Stimulated activated CD4-positive, alpha-beta T cell treated with anti-CD3 and anti-CD28 coated beads, Interleukin-12 subunit alpha, Interleukin-12 subunit beta, amount 100 ng/mL, for 48 hours (primary cell): ENCODE data around the gene C20orf204.
A peak's percentile ranks its signal among the peaks of the same experiment; 100 is the strongest.
"Not testable (repeated sequence)": the region's sequence is repeated elsewhere in the genome, so short reads cannot be mapped to it uniquely, and the experiment has no call there.

ENCODE experiments used
- DNase-seq, 3 donors: peaks; one replicate each; pipeline ENCODE4 v3.0.0-alpha.2; 2020; ENCODE audit warnings: low read depth in 2 of 3, low spot score in 1 of 3

C20orf204 gene

GRCh38 chr20:64082126-64082731 lies 46.2 kb downstream of the C20orf204 start:
- no peak for DNase-seq

DNA sequence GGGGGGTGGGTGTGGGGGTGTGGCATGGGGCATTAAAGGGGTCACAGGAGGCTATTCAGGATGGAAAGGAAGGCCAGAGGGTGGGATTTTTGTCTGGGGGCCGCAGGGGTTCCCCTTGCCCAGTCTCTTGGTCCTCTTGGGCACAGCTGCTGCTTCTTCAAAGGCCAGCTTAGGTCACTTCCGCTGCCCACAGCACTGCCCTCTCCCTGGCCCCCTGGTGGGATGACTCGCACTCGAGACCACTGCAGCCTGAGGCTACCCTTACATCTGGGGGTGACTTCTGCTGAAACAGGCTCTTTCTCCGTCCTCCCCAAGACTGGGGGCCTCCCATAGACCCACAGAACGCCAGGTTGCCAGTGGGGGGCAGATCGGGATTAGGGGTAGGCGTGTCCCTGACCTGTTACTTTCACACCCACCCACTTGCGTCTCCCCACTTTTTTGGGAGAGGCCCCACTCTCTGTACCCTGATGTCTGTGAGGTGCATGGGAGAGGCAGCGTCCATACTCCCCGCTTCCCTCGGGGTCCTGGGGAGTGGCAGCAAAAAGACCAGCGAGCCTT lies 46.9 kb downstream of the C20orf204 start:
- DNase-seq, result no peak

GRCh38 chr20:64083378-64083803 lies 47.4 kb downstream of the C20orf204 start:
- DNase-seq, result peak; percentile 36 to 70 (median 60)

GRCh38 chr20:64083804-64084684 lies 48.1 kb downstream of the C20orf204 start, which contains the start of gene LKAAEAR1:
Gene LKAAEAR1 (minus strand): TSS chr20:64084398. CDS start chr20:64084219, 179 bp downstream.
- no peak for DNase-seq

DNA sequence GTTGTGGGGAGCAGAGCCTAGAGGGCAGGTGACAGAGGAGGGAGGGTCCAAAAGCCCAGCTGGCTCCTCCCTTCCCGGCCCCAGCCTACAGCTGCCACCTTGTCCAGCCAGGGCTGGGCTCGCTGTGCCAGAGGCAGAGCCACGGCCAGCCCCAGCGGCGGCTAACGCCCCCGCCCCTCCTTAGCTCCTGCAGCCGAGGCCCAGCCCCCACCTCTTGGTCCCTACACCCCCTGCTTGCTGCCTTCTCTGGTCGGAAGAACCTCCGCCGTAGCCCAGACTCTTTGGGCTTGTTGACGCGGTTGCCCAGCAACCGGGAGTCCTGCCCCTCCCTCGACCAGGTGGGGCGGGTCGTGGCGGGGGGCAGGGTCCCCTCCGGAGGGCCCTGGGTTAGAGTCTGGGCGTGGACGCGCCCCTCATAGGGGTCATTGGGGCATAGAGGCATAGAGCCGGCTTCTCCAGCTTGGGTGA lies 48.7 kb downstream of the C20orf204 start:
- DNase-seq, result no peak

DNA sequence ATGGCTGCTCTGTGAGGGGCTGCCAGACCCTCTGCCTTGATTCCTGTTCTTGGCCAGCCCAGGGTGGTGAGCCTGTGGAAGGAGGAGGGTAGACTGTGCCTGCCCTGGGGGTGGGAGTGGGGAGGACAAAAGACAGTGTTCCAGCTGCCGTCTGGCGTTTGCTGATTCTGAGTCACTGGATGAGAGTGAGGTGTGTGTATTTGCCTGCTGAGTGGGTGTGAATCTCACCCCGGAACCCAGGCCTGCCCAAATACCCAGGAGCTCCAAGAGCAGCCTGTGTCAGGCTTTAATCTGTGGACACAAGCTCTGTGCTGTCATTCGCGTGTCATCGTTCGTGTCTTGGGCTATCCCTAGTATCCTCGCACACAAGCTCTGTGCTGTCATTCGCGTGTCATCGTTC lies 50.8 kb downstream of the C20orf204 start:
- no peak for DNase-seq

GRCh38 chr20:64087226-64087825 lies 51.3 kb downstream of the C20orf204 start:
- DNase-seq, result not testable (repeated sequence)

DNA sequence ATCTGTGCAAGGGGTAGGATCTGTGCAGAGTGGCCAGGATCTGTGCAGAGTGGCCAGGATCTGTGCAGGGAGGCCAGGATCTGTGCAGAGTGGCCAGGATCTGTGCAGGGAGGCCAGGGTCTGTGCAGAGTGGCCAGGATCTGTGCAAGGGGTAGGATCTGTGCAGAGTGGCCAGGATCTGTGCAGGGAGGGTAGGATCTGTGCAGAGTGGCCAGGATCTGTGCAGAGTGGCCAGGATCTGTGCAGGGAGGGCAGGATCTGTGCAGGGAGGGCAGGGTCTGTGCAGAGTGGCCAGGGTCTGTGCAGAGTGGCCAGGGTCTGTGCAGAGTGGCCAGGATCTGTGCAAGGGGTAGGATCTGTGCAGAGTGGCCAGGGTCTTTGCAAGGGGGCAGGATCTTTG lies 52.6 kb downstream of the C20orf204 start:
- DNase-seq, result not testable (repeated sequence)
